Liver (tissue), 3 donors: ENCODE data around the gene SLC16A10.

ENCODE experiments used
- CTCF ChIP-seq: fragments of 150-350 bp; IDR thresholded peaks from 2 replicates; pipeline ENCODE4 v1.5.1; 2017; ENCODE audit warnings: improper control_type of control experiment, low read depth, low read length; ENCODE audit not compliant: missing input control
- FOXA1 ChIP-seq: IDR thresholded peaks from 2 replicates; pipeline ENCODE4 v1.6.1; 2016; ENCODE audit warnings: antibody characterized with exemption
- HNF4A ChIP-seq, 2 donors: conservative IDR thresholded peaks; 2 replicates each; pipeline ENCODE4 v1.6.1; 2016; ENCODE audit warnings: antibody characterized with exemption in 2 of 2, mild to moderate bottlenecking in 2 of 2
- HNF4G ChIP-seq: IDR thresholded peaks from 2 replicates; pipeline ENCODE4 v1.6.1; 2016; ENCODE audit warnings: antibody characterized with exemption
- MAX ChIP-seq: IDR thresholded peaks from 2 replicates; pipeline ENCODE4 v1.6.1; 2016; ENCODE audit warnings: antibody characterized with exemption
- RAD21 ChIP-seq, 2 donors: IDR thresholded peaks; 2 replicates each; pipeline ENCODE4 v1.6.1; 2016; ENCODE audit warnings: antibody characterized with exemption in 2 of 2, mild to moderate bottlenecking in 2 of 2
- REST ChIP-seq: IDR thresholded peaks from 2 replicates; pipeline ENCODE4 v1.6.1; 2016; ENCODE audit warnings: antibody characterized with exemption, mild to moderate bottlenecking
- TAF1 ChIP-seq: conservative IDR thresholded peaks from 2 replicates; pipeline ENCODE4 v1.6.1; 2016; ENCODE audit warnings: antibody characterized with exemption, mild to moderate bottlenecking
- YY1 ChIP-seq: IDR thresholded peaks from 2 replicates; pipeline ENCODE4 v1.6.1; 2016; ENCODE audit warnings: antibody characterized with exemption, mild to moderate bottlenecking
- donor health status: healthy.
- donor health status: healthy.

- TF ChIP-seq CTCF (no peak), FOXA1 (no peak), MAX (no peak), TAF1 (no peak), RAD21 (IDR thresholded peaks at IDR 0.05) (no peak), HNF4G (no peak), YY1 (no peak), REST (no peak), HNF4A (conservative IDR thresholded peaks at IDR 0.05) (no peak)
Observed at GRCh38 chr6:111280445-111280955, 193.2 kb downstream of the SLC16A10 start.
